Hepatocyte (in vitro differentiated cells): ENCODE measurements around the gene CNKSR1.

Experiments
- EZH2 ChIP-seq: fragments of 200-600 bp; sonication (generic); IDR thresholded peaks from 2 replicates; pipeline ENCODE4 v1.6.1; 2016; ENCODE audit warnings: antibody characterized with exemption, mild to moderate bottlenecking, borderline replicate concordance
- TF ChIP-seq, protein P1 (sequence below): fragments of 200-600 bp; sonication (generic); IDR thresholded peaks from 2 replicates; pipeline ENCODE4 v1.5.1; 2016; ENCODE audit warnings: antibody characterized with exemption, mild to moderate bottlenecking; ENCODE audit not compliant: poor library complexity

DNA sequence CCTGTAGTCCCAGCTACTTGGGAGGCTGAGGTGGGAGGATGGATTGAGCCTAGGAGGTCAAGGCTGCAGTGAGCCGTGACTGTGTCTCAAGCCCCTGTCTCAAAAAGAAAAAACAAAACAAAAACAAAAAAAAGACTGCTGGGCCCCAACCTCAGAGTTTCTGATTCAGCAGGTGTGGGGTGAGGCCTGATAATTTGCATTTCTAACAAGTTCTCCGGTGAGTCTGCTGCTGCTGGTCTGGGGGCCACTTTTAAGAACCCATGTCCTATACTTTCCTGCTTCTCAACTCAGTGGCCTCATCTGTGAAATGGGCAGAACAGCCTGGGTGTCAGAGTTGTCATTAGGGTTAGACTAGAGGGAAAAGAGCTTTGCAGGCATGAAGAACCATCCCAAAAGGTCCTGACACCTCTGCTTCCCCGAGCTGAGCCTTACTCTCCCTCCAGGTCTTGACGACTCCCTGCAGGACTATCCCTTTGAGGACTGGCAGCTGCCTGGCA lies 2.8 kb downstream of the CNKSR1 start:
- TF ChIP-seq, protein P1, sequence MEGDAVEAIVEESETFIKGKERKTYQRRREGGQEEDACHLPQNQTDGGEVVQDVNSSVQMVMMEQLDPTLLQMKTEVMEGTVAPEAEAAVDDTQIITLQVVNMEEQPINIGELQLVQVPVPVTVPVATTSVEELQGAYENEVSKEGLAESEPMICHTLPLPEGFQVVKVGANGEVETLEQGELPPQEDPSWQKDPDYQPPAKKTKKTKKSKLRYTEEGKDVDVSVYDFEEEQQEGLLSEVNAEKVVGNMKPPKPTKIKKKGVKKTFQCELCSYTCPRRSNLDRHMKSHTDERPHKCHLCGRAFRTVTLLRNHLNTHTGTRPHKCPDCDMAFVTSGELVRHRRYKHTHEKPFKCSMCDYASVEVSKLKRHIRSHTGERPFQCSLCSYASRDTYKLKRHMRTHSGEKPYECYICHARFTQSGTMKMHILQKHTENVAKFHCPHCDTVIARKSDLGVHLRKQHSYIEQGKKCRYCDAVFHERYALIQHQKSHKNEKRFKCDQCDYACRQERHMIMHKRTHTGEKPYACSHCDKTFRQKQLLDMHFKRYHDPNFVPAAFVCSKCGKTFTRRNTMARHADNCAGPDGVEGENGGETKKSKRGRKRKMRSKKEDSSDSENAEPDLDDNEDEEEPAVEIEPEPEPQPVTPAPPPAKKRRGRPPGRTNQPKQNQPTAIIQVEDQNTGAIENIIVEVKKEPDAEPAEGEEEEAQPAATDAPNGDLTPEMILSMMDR, result no peak
- no peak for TF ChIP-seq EZH2
